GM12865 (cell line): ENCODE results near the gene LARGE1.

ENCODE experiments used
- DNase-seq: peaks from one replicate; pipeline ENCODE4 v3.0.0; 2010; ENCODE audit warnings: low read depth
- H3K4me3 ChIP-seq: 2 replicates; pipeline ENCODE4 v1.5.1; 2011; ENCODE audit warnings: mild to moderate bottlenecking, low read depth, low read length, control low read depth
- CTCF ChIP-seq: IDR thresholded peaks from 2 replicates; pipeline ENCODE4 v1.5.1; 2011; ENCODE audit warnings: low read length, control low read depth, low read depth, inconsistent platforms; ENCODE audit not compliant: insufficient read depth; ENCODE audit errors: missing control alignments

The LARGE1 gene

DNA sequence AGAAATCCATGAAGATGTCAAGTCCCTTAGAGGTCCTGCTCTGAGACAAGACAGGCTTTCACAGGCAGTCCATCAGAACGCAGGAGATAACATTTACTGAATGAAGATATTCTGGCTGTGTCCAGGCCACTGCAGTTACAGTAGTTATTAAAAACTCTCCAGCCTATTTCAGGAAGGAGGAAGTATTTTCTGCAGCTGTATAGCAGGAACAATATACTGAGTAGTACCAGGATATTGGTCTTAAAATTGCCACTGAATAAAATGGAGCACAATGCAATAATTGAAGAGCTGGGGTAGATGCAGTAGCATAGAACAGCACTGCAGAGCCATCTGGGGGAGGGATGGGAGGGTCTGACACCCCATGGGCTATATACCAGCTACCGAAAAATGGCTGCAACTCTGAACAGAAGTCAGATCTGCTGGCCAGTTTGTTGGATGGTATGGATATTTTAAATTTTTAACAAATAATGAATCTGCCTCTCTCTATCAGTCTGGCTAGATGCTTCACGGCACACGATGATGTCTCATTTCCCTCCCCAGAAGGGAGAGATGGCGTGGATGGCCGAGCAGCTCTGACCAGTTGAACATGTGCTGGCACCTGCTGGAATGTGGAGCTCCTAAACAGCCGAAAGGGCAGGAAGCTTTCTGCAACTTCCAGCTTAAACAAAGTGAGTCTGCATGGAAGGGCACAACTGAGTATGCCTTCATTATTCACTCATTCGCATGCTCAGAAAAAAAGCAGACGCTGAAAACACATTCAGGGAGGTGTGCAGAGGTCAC lies 520.0 kb downstream of the LARGE1 start:
- no peak for TF ChIP-seq CTCF
- H3K4me3 ChIP-seq = no peak overlapping the region
- no peak for DNase-seq

DNA sequence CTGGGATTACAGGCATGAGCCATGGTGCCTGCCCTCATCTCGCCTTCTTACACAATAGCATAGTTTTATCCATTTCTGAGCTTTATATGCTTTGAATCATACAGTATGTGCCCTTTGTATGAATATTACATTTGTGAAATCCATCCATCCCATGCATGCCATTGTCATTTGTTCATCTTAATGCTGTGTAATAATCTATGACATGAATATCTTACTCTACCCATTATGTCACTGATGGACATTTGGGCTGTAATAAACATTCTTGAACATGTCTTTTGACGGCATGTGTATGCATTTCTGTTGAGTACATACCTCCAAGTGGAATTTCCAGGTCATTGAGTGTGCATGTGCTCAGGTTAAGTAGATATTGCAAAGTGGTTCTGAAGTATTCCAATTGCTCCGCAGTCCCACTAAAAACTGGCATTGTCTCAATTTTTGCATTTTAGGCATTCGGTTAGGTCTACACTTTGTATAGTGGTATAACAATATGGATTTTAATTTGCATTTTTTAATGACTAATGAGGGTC lies 522.8 kb downstream of the LARGE1 start:
- no peak for TF ChIP-seq CTCF
- no peak overlapping the region for H3K4me3 ChIP-seq
- DNase-seq = no peak

GRCh38 chr22:33393432-33393831 lies 526.8 kb downstream of the LARGE1 start:
- TF ChIP-seq CTCF = no peak
- no peak overlapping the region for H3K4me3 ChIP-seq

DNA sequence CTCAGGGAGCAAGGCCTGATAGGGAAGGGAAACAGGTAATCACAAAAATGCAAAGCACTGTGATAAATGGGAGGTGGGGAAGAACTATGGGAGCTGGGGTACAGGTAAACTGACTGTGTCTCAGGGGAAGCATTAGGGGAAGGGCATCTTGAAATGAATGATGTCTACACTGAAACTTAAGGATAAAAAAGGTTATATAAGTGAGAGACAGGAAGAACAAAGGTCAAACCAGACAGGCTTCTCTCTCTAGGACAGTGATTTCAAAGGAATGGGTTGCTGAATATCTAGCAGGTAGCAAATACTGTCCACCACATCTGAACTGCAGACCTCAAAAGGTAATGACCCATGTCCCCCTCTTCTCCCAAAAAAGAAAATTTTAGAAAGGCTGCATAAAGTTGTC lies 529.0 kb downstream of the LARGE1 start:
- DNase-seq = no peak
- H3K4me3 ChIP-seq = no peak overlapping the region
- no peak for TF ChIP-seq CTCF

More at GRCh38 chr22:33393432-33393831, 526.8 kb downstream of the LARGE1 start:
- DNase-seq = no peak

GRCh38 chr22:33389936-33390335 lies 530.3 kb downstream of the LARGE1 start:
- H3K4me3 ChIP-seq = no peak overlapping the region
- no peak for DNase-seq
- no peak for TF ChIP-seq CTCF

GRCh38 chr22:33386270-33386669 lies 534.0 kb downstream of the LARGE1 start:
- peak; percentile 14 for DNase-seq
- no peak overlapping the region for H3K4me3 ChIP-seq
- TF ChIP-seq CTCF = no peak

DNA sequence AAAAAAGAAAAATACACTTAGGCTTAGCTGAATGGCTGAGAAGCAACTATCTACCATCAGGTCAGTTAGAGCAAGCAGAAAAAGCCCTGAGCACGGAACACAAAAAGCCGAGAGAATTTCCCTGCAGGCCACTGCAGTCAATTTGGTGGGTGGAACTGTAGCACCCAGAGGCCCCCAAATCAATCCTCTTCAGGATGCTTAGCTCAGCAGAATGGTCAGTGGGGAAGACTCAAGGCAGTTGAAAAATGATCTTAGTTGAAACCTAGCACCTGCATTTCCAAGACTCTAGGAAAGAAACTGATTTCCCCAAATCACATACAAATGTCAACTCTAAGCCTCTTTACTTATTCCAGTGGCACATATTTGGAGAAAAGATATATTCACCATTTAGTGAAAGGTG lies 534.7 kb downstream of the LARGE1 start:
- no peak for TF ChIP-seq CTCF
- no peak for DNase-seq
- H3K4me3 ChIP-seq = no peak overlapping the region
